GM21528 (cell line): ENCODE measurements around the gene HABP2.

Experiments used
- ATAC-seq: cut with Tn5 transposase; IDR thresholded peaks from one replicate; pipeline ENCODE4 v1.9.1; 2021; ENCODE audit warnings: mild to moderate bottlenecking, moderate library complexity; ENCODE audit not compliant: unreplicated experiment, low FRiP score

The HABP2 gene

DNA sequence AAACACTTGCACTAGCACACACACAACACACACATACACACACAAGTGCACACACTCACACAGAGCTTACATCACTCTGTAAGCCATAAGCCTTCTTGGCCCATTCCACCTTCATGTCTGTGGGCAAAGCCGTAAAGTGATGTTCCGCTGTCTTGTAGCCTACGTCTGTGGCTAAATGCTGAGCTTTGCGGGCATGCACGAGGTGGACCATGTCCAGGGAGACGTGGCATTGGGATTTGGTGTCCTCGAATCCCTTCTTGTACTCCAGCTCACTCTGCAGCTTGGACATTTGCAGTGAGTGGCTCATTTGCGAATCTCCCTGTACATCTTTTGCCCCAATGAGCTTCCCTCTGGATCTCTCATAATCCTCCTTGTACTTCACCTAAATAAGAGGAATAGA, 68.9 kb downstream of the HABP2 start:
- ATAC-seq: no peak

DNA sequence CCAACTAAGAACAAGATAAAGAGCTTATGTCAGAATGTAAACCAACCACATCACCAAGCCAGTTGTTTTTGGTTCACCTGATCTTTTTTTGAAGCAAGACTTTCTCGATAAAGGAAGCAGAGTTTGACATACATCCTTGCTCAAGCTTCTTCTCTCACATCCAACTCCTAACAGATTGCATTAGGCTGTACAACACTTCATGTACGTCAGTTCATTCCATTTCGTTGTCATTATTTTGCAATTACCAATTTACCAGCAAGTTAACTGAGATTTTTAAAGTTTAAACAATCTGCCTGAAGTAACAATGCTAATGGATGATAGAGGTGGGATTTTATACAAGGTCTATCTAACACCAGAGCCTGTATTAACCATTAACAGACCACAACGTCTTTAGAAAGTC, 70.0 kb downstream of the HABP2 start:
- ATAC-seq: no peak

DNA sequence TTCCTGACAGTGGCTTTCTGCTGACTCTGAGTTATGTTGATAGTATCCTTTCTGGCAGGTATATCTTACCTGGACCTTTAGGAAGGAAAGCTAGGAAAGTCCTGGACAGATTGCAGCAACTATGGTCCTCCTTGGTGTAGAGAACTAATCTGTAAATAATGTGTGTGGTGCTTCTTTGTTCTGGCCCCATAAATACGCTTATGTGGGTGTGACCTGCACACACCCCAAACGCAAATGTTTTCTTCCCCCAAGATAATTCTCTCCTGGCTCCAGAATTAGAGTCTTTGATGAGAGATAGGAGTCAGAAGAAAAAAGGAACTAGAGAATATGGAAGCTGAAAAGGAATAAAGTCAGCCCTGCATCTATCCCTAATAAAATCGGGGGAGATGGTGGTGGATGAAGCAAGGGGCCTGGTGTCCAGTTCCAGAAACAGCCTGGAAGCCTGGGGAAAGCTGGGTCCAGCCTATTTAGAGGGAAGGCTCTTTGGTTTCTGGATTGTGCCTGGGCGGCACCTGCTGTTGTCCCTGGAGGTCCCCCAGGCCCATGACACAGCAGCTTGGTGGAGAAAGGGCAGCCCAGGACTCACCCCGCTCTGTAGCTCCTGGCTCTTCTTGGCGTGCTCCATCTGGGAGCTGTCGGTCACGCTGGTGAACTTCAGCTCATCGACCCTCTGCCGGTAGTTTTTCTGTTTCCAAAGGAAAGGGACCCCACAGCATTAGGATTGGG, 72.8 kb downstream of the HABP2 start:
- ATAC-seq: no peak

- no peak for ATAC-seq
These were observed 74.0 kb downstream of the HABP2 start for GRCh38 chr10:113626809-113627355.

DNA sequence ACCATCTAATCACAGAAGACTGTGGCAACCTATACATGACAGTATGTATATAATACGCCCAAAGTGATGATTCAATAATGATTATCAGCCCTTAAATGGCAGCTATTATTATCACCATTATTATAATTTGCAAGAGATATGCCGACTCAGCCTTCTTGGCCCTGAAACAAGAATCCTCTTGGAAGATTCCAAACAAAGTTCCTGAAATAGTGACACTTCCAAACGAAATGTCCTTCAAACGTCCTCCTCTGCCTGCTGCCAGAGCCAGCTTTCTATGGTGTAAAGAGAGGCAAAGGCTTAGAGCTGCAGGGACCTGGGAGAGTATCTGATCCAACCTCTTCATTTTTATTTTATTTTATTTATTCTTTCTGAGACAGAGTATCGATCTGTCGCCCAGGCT, 75.0 kb downstream of the HABP2 start:
- no peak for ATAC-seq

DNA sequence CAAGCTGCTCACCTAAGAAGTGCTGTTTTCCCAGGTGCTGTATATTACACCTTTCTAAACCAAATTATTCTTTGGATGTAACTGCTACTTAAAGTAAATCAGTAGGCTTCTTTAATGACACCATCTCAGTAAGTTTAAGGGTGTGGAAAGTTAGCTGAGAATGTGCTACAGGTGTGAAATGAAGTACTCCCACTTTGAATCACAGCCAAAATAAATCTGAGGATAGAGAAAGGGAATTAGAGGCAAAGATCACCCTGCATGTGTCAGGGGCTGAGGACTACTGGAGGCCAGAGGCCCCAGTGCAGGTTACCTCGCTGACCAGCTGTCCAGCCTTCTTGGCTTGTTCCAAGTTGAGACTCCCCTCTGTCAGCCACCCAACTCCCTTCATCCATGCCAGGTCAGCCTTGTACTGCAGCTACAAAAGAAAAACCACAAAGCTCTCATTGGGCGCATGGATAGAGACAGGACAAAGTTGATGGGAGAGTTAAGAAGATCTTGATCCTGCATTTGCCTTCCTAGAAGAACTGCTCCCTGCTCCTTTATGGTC, 75.8 kb downstream of the HABP2 start:
- no peak for ATAC-seq

- ATAC-seq: no peak
These were observed 78.2 kb downstream of the HABP2 start for GRCh38 chr10:113630929-113631533.

- no peak for ATAC-seq
These were observed 79.0 kb downstream of the HABP2 start for GRCh38 chr10:113631684-113632367.
